NCI-H146 (cell line): Measurements from ENCODE around the gene EXTL1.

Source experiments
- DNase-seq: peaks from one replicate; lab custom pipeline; 2025; lab: John Stamatoyannopoulos, UW

Gene EXTL1

GRCh38 chr1:26070963-26071342 lies 49.4 kb downstream of the EXTL1 start:
- no peak for DNase-seq

GRCh38 chr1:26072305-26072704 lies 50.7 kb downstream of the EXTL1 start:
- DNase-seq: peak; percentile 8

DNA sequence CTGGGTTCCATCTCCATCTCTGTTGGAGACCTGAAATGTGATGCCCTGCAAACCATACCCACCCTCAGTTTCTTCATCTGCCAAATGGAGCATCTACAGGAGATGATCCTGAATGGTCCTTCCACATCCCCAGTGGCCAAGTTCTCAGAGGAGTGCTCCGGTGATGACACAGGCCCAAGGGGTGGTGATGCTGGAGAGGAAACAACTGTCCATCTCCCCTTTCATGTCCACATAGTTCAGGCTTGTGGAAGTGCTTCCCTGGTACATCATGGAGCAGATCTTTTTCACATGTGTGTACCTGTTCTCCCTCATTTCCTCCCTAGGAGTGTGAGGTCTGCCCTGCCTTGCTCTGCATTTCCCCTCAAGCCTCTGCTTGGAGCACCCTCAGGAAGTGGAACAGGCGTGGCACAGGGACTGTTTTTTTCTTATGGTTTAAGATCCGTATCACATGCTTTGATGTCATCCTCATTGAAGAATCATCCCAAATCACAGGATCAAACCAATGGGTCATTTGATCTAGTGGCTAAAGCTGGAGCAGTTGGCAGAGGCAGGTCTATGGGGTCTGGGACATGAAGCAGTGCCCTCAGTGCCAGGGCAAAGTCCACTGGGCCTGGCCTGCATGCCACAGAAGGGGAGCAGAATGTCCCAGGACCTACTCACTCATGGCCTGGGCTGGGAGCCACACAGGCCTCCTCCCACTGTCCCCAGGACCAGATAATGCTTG lies 54.0 kb downstream of the EXTL1 start:
- DNase-seq: no peak

DNA sequence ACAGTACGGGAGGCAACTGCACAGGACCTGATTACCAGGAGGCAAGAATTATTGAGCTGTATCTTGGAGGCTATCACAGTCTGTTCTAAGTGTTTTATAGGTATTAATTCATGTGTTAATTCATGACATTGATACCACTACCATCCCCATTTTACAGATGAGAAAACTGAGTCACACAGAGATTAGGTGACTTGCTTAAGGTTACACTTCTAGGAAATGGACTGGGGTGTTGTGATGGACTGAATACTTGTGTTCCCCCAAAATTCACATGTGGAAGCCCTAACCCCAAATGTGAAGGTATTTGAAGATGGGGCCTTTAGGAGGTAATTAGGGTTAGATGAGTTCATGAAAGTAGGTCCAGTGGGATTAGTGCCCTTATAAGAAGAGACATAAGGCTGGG lies 55.9 kb downstream of the EXTL1 start:
- DNase-seq: no peak

- no peak for DNase-seq
Measured at GRCh38 chr1:26078286-26079177, 57.0 kb downstream of the EXTL1 start.

- no peak for DNase-seq
Measured at GRCh38 chr1:26079178-26079563, 57.6 kb downstream of the EXTL1 start.

GRCh38 chr1:26079960-26080814 lies 58.6 kb downstream of the EXTL1 start:
- peak; percentile 4 for DNase-seq

DNA sequence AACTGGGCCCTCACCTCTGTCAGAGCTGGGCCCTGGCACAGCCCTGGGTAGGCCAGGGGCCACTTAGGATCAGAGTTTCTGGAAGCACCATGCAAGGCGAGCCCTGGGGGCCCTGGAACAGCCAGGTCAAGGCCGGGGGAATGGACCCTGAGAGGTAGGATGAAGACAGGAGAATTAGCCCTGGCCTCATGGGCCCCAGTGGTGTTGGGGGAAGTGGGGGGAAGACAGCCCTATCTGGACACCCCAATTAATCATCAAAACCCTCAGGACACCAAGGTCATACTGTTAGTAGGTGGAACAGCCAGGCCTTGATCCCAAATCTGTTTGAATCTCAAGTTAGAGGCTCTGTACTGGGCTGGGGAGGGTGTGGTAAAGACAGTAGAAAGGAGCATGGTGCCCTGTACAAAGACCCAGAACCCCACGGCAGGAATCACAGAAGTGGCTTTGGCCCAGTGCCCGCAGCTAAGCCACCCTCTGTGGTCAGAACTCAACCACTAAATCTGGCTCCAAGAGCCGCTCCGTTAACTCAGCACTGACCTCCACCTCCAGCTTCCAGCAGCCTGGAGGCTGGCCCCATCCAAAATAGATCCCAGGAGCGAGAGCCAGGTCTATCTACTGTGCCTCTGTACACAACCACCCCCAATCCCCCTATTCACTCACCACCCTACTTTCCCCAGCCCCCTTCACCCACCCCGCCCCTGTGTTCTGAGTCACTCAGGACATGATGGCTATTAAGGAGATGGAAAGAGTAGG lies 59.9 kb downstream of the EXTL1 start:
- no peak for DNase-seq

DNA sequence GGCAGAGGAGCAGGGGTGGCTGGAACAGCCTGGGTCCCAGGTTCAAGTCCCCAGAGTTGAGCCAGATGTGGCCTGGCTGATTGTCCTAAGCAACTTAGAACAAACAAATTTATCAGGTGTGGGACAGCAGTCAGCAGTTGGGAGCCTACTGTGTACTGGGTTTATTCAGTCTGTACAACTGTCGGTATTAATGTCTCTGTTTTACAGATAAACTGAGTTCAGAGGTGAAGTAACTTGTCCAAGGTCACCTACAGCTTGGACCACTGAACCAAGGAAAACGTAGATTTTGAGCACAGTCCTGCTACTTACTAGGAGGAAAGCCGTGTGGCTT lies 60.4 kb downstream of the EXTL1 start:
- DNase-seq: no peak

DNA sequence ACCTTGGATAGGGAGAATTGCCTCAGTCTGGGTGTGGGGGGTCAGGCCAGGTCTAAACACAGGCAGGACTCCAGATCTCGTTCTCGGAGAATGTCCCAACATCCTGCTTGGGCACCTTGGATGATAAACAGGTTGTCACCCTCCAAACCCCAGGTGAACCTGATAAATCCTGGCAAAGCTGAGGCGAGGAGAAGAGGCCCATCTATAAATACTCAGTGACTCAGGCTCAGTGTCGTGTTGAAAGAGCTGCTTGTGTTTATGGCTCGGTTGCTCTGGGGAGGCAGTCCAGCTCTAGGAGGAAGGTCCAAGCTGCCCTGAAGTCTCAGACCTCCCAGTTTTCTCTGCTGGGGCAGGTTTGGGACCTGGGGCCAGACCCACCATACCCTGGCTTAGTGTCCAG lies 61.6 kb downstream of the EXTL1 start:
- DNase-seq: no peak

DNA sequence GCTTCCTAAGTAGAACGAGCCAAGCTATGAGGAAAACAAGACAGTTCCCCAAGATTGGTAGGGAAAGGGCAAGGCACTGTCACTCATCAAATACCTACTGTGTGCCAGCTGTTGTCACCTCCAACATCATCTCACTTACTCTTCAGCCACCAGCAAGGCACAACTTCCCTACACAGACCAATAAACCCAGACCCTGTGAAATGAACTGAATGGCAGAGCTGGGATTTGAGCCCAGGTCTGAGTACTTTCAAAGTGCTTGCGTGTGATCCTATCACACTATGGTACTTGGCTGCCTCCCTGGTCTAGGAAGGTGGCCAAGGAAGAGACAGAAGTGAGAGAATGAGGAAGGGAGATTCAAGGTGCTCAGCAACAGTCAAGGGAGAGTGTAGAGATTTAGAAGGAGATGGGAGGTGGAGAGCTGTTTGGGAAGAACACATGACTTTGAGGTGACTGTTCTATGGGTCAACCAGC lies 62.6 kb downstream of the EXTL1 start:
- DNase-seq: no peak

DNA sequence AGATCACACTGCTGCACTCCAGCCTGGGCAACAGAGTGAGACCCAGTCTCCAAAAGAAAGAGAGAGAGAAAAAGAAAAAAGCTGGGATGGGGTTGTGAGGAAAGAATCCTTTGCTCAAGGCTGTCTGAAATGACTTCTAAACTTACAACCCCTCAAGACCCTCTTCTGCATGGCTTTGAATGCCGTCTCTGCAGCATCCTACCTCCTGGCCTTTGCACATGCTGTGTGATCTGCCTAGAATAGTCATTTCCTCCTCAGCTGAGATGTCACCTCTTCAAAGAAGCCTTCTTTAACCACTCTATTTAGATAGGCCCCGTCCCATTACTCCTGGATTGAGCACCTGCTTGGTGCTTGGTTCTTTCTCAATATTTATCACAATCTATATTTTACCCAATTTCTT lies 63.3 kb downstream of the EXTL1 start:
- no peak for DNase-seq
